Endometrial microvascular endothelial cells (primary cell): ENCODE measurements around the gene ARAP2. TPM values are rescaled to one million over a fixed set of nuclear protein-coding genes. Genes with fewer than 3 reads are reported as not detected.

Experiments
- in situ Hi-C: cut with HindIII; loops from 2 replicates; pipeline ENCODE4 v1.10.0; 2017; ENCODE audit warnings: low sequenced_read_pairs, low pct_unique_long_range_greater_than_20kb; ENCODE audit errors: inconsistent ontology term
- total RNA-seq: library from RNA; depleted of rRNA; stranded (reverse); fragments of >200 nt; gene quantifications from one replicate; pipeline ENCODE4 v1.2.3, GENCODE V29; 2015; ENCODE audit errors: inconsistent ontology term

The ARAP2 gene
- total RNA-seq, 1 donor from 2014 or later, result 4.7 TPM

GRCh38 chr4:36163198-36163597 is 81.1 kb downstream of the ARAP2 start:
- in situ Hi-C loops, result no loop called here

- in situ Hi-C loops, result no loop called here
Observed at GRCh38 chr4:36159208-36159607, 85.1 kb downstream of the ARAP2 start.

- in situ Hi-C loops, result no loop called here
Observed at GRCh38 chr4:36152735-36153134, 91.6 kb downstream of the ARAP2 start.

- in situ Hi-C loops, result no loop called here
Observed at GRCh38 chr4:36142504-36142903, 101.8 kb downstream of the ARAP2 start.

GRCh38 chr4:36141186-36141585 is 103.1 kb downstream of the ARAP2 start:
- in situ Hi-C loops, result no loop called here

- in situ Hi-C loops, result no loop called here
Observed at GRCh38 chr4:36140421-36140820, 103.9 kb downstream of the ARAP2 start.

- in situ Hi-C loops, result no loop called here
Observed at GRCh38 chr4:36138220-36138619, 106.1 kb downstream of the ARAP2 start.

- in situ Hi-C loops, result no loop called here
Observed at GRCh38 chr4:36137336-36137735, 107.0 kb downstream of the ARAP2 start.

- in situ Hi-C loops, result no loop called here
Observed at GRCh38 chr4:36133658-36134057, 110.7 kb downstream of the ARAP2 start.

GRCh38 chr4:36133086-36133485 is 111.2 kb downstream of the ARAP2 start:
- in situ Hi-C loops, result no loop called here

- in situ Hi-C loops, result no loop called here
Observed at GRCh38 chr4:36130641-36131040, 113.7 kb downstream of the ARAP2 start.

- in situ Hi-C loops, result no loop called here
Observed at GRCh38 chr4:36128689-36129088, 115.6 kb downstream of the ARAP2 start.

- in situ Hi-C loops, result no loop called here
Observed at GRCh38 chr4:36123906-36124305, 120.4 kb downstream of the ARAP2 start.

GRCh38 chr4:36115312-36115711 is 129.0 kb downstream of the ARAP2 start:
- in situ Hi-C loops, result no loop called here

GRCh38 chr4:36111172-36111571 is 133.1 kb downstream of the ARAP2 start:
- in situ Hi-C loops, result no loop called here

- in situ Hi-C loops, result no loop called here
Observed at GRCh38 chr4:36099509-36099908, 144.8 kb downstream of the ARAP2 start.

- in situ Hi-C loops, result no loop called here
Observed at GRCh38 chr4:36094995-36095394, 149.3 kb downstream of the ARAP2 start.

- in situ Hi-C loops, result no loop called here
Observed at GRCh38 chr4:36091997-36092396, 152.3 kb downstream of the ARAP2 start.

GRCh38 chr4:36088542-36088941 is 155.8 kb downstream of the ARAP2 start:
- in situ Hi-C loops, result no loop called here

- in situ Hi-C loops, result no loop called here
Observed at GRCh38 chr4:36086261-36086786, 158.0 kb downstream of the ARAP2 start.

- in situ Hi-C loops, result no loop called here
Observed at GRCh38 chr4:36082817-36083216, 161.5 kb downstream of the ARAP2 start.
